GM12874 (cell line): ENCODE measurements around the gene PKIG.

Experiments
- CTCF ChIP-seq: IDR thresholded peaks from 2 replicates; pipeline ENCODE4 v1.5.1; 2011; ENCODE audit warnings: low read depth, mild to moderate bottlenecking, control low read depth, low read length, moderate library complexity; ENCODE audit not compliant: insufficient read depth

The PKIG gene

DNA sequence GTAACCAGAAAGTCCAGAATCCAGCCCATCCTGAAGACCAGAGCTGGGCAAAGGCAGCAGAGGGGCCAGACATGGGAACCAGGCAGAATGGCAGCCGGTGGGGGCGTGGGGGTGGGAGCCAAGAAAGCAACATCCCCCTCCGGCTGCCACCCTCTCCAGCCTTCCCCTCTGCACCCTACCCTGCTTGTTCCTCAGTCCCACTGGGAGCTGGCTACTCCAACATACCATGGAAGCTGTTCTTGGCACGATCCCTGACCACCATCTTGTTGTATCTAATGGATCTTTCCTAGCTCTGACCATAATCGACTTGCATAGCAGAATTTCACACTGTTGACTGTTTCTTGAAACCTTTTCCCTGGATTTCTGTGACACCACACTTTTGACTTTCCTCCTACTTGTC is 38.9 kb downstream of the PKIG start:
- no peak for TF ChIP-seq CTCF

DNA sequence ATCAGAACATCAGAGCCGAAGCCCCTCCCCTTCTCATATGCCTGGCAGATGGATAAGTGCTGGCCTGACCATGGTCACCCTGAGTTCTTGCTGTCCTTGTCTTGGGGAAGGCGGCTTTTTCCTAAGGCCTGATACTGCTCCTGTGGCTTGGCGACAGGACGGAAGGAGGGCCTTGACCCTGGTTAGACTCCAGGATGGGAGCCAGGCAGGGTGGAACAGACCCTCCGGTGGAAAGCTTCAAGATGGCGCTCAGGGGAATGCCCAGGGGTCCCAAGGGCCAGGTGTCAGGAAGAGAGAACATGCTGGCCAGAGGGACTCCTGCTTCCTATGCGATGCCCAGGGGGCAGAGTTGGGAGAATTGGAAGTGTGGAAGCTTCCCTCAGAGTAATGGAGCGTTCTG is 39.6 kb downstream of the PKIG start:
- TF ChIP-seq CTCF = no peak

- TF ChIP-seq CTCF = no peak
These were observed 40.3 kb downstream of the PKIG start for GRCh38 chr20:44622501-44623270.

DNA sequence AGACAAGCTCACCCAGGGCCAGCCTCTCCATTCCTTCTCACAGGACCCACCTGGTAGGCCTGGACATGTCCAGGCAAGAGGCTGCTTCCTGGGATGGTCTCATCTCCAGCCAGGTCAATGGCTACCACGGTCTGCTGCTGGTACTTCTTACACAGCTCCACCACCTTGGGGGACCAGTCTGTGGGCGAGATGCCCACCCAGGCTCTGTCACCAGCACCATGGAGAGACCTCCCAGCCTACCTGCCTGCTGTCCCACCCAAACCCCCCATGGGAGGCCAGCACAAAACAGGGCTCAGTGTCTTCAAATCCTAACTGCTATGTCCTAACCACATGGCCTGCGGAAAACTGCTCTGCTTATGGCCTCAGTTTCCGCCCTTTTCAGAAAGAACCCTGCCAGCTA is 41.8 kb downstream of the PKIG start:
- TF ChIP-seq CTCF = no peak

- no peak for TF ChIP-seq CTCF
These were observed 42.4 kb downstream of the PKIG start for GRCh38 chr20:44624743-44625271.

DNA sequence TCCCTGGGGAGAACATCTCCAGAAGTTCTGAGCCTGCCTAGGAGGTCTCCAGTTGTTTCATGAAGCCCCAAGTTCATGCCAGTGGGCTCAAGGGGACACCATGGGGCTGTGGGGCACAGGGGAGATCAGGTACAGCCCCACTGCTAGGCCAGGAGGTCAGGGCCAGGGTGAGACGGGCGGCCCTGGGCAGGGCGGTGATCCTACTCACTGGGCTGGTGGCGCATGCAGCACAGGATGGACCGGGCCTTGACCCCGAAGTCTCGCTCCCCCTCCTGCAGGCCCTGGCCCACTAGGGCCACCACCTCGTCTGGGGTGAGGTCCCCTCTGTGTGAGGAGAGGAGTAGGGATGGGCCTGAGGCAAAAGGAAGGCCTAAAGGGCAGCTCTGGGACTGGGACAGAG is 43.0 kb downstream of the PKIG start:
- TF ChIP-seq CTCF = no peak

- TF ChIP-seq CTCF = no peak
These were observed 43.9 kb downstream of the PKIG start for GRCh38 chr20:44626278-44626677.
